Dendritic cell treated with granulocyte-macrophage colony-stimulating factor and Interleukin-4, amounts not matched to agents 40 ng/mL and 50 ng/mL, for 4 days (primary cell): ENCODE measurements around the gene STAT5A.
"Not testable (repeated sequence)": the region's sequence is repeated elsewhere in the genome, so short reads cannot be mapped to it uniquely, and the experiment has no call there.

Experiments
- H3K27ac Mint-ChIP-seq: one replicate; pipeline ENCODE4 v1.8.0; 2022; ENCODE audit warnings: mild to moderate bottlenecking, mixed read lengths
- H3K27me3 Mint-ChIP-seq: one replicate; pipeline ENCODE4 v1.8.0; 2022; ENCODE audit warnings: mild to moderate bottlenecking, mixed read lengths
- H3K36me3 Mint-ChIP-seq: one replicate; pipeline ENCODE4 v1.8.0; 2022; ENCODE audit warnings: low read depth, mixed read lengths
- H3K4me1 Mint-ChIP-seq: one replicate; pipeline ENCODE4 v1.8.0; 2022; ENCODE audit warnings: low read depth, mixed read lengths
- H3K4me3 Mint-ChIP-seq: one replicate; pipeline ENCODE4 v1.8.0; 2022; ENCODE audit warnings: mild to moderate bottlenecking, moderate library complexity, mixed read lengths
- H3K9me3 Mint-ChIP-seq: one replicate; pipeline ENCODE4 v1.8.0; 2022; ENCODE audit warnings: mixed read lengths
- intact Hi-C: fragments of 100-400 bp; cut with micrococcal nuclease; formaldehyde crosslinking; loops from one replicate; pipeline ENCODE4 v1.15.0; 2022

The STAT5A gene

GRCh38 chr17:42287977-42288802 is at the start of gene STAT5A:
Gene STAT5A, plus strand, starts transcription at chr17:42288498. Its CDS starts 914 bp downstream, at chr17:42289412.
- H3K27ac Mint-ChIP-seq, result peak within 1 kb of the TSS; percentile 93
- peaks cover 54% of the 10 kb centered on the region for H3K36me3 Mint-ChIP-seq
- H3K4me1 Mint-ChIP-seq, result peaks cover 71% of the 10 kb centered on the region
- H3K4me3 Mint-ChIP-seq, result peak within 1 kb of the TSS; percentile 91
- no peaks in the 10 kb centered on the region for H3K27me3 Mint-ChIP-seq
- H3K9me3 Mint-ChIP-seq, result no peaks in the 10 kb centered on the region
- intact Hi-C loops, result loop anchor here (2.0 to 10.0 kb wide), 2 partner anchors 15 to 263 kb away; partner anchors contain the start of gene NKIRAS2

GRCh38 chr17:42239576-42239975 is 48.7 kb upstream of the STAT5A start:
- intact Hi-C loops, H3K4me1 Mint-ChIP-seq, H3K9me3 Mint-ChIP-seq, H3K4me3 Mint-ChIP-seq, H3K27me3 Mint-ChIP-seq, H3K27ac Mint-ChIP-seq: not testable (repeated sequence)
- H3K36me3 Mint-ChIP-seq, result peaks cover 12% of the 10 kb centered on the region

GRCh38 chr17:42240201-42240600 is 48.1 kb upstream of the STAT5A start:
- intact Hi-C loops, result no loop called here
- no peak overlapping the region for H3K4me3 Mint-ChIP-seq
- no peak overlapping the region for H3K27ac Mint-ChIP-seq
- H3K9me3 Mint-ChIP-seq, result no peaks in the 10 kb centered on the region
- H3K36me3 Mint-ChIP-seq, result peaks cover 12% of the 10 kb centered on the region
- H3K4me1 Mint-ChIP-seq, result peaks cover 9% of the 10 kb centered on the region
- no peaks in the 10 kb centered on the region for H3K27me3 Mint-ChIP-seq

- intact Hi-C loops, H3K9me3 Mint-ChIP-seq, H3K27ac Mint-ChIP-seq, H3K4me1 Mint-ChIP-seq, H3K4me3 Mint-ChIP-seq, H3K27me3 Mint-ChIP-seq: not testable (repeated sequence)
- peaks cover 12% of the 10 kb centered on the region for H3K36me3 Mint-ChIP-seq
Observed at GRCh38 chr17:42240863-42241262, 47.4 kb upstream of the STAT5A start.

DNA sequence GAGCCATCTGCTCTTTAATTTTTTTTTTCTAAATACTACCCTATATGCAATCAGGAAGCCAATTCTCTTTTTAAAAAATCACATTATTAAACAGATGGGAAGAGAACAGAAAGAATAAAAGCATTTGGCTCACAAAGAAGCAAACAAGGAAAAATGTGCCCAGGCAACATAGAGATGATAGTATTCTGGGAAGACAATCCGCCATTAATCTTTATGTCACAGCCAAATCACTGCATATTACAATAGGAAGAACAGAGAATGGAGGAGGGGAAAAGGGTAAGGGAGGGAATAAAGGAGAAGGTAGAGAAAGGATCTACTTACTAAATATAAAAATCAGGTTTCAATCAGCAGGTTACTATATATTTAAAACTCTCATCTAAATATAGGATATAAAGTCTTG is 46.4 kb upstream of the STAT5A start:
- Mint-ChIP-seq H3K36me3 (peaks cover 12% of the 10 kb centered on the region), H3K27me3 (no peaks in the 10 kb centered on the region), H3K27ac (no peak overlapping the region), H3K4me3 (no peak overlapping the region), H3K4me1 (peaks cover 13% of the 10 kb centered on the region), H3K9me3 (no peaks in the 10 kb centered on the region)
- intact Hi-C loops, result no loop called here

DNA sequence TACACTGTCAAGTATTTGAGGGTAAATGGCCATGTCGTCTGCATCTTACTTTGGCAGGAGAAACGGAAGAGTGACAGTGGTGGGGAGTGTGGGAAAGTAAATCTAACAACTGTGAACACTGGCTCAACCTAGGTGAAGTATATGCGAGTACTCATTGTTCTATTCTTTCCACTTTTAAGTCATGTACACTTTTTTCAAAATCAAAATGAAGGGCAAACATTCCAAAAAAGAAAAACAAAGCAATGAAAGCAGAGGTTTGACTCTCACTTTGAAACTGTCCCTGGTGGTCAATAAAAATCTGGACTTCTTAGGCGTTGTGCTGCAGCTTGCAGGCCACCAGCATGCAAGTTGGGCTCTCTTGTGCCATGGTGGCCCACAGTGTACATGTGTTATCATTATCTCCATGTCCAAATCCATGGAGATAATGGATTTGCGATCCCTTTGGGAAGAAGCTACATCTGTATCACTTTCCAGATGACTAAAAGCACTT is 44.8 kb upstream of the STAT5A start:
- peaks cover 6% of the 10 kb centered on the region for H3K36me3 Mint-ChIP-seq
- H3K9me3 Mint-ChIP-seq, result no peaks in the 10 kb centered on the region
- no peaks in the 10 kb centered on the region for H3K27me3 Mint-ChIP-seq
- H3K4me3 Mint-ChIP-seq, result no peak overlapping the region
- intact Hi-C loops, result no loop called here
- no peak overlapping the region for H3K27ac Mint-ChIP-seq
- peaks cover 27% of the 10 kb centered on the region for H3K4me1 Mint-ChIP-seq

- H3K27ac Mint-ChIP-seq, H3K9me3 Mint-ChIP-seq, H3K27me3 Mint-ChIP-seq, intact Hi-C loops, H3K36me3 Mint-ChIP-seq, H3K4me3 Mint-ChIP-seq: not testable (repeated sequence)
- H3K4me1 Mint-ChIP-seq, result peaks cover 33% of the 10 kb centered on the region
Observed at GRCh38 chr17:42244116-42244515, 44.2 kb upstream of the STAT5A start.

GRCh38 chr17:42245183-42245582 is 43.1 kb upstream of the STAT5A start:
- H3K36me3 Mint-ChIP-seq, H3K27ac Mint-ChIP-seq, H3K4me3 Mint-ChIP-seq, H3K9me3 Mint-ChIP-seq, H3K27me3 Mint-ChIP-seq, intact Hi-C loops: not testable (repeated sequence)
- peaks cover 41% of the 10 kb centered on the region for H3K4me1 Mint-ChIP-seq

GRCh38 chr17:42246515-42246914 is 41.8 kb upstream of the STAT5A start:
- Mint-ChIP-seq H3K4me1 (peaks cover 48% of the 10 kb centered on the region), H3K27me3 (no peaks in the 10 kb centered on the region), H3K36me3 (no peaks in the 10 kb centered on the region), H3K9me3 (no peaks in the 10 kb centered on the region), H3K4me3 (no peak overlapping the region), H3K27ac (peak overlapping the region; percentile 99)
- intact Hi-C loops, result no loop called here

DNA sequence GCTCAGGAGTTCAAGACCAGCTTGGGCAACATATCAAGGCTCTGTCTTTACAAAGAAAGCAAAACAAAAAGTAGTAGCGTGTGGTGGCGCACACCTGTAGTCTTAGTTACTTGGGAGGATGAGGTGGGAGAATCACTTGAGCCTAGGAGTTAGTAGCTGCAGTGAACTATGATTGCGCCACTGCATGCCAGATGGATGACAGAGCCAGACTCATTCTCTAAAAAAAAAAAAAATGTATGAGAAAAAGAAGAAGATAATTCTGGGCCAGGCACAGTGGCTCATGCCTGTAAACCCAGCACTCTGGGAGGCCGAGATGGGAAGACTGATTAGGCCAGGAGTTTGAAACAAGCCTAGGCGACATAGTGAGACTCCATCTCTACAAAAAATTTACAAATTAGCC is 40.6 kb upstream of the STAT5A start:
- no peaks in the 10 kb centered on the region for H3K27me3 Mint-ChIP-seq
- H3K4me1 Mint-ChIP-seq, result peaks cover 48% of the 10 kb centered on the region
- intact Hi-C loops, result no loop called here
- no peak overlapping the region for H3K4me3 Mint-ChIP-seq
- peak overlapping the region; percentile 99 for H3K27ac Mint-ChIP-seq
- no peaks in the 10 kb centered on the region for H3K9me3 Mint-ChIP-seq
- no peaks in the 10 kb centered on the region for H3K36me3 Mint-ChIP-seq

DNA sequence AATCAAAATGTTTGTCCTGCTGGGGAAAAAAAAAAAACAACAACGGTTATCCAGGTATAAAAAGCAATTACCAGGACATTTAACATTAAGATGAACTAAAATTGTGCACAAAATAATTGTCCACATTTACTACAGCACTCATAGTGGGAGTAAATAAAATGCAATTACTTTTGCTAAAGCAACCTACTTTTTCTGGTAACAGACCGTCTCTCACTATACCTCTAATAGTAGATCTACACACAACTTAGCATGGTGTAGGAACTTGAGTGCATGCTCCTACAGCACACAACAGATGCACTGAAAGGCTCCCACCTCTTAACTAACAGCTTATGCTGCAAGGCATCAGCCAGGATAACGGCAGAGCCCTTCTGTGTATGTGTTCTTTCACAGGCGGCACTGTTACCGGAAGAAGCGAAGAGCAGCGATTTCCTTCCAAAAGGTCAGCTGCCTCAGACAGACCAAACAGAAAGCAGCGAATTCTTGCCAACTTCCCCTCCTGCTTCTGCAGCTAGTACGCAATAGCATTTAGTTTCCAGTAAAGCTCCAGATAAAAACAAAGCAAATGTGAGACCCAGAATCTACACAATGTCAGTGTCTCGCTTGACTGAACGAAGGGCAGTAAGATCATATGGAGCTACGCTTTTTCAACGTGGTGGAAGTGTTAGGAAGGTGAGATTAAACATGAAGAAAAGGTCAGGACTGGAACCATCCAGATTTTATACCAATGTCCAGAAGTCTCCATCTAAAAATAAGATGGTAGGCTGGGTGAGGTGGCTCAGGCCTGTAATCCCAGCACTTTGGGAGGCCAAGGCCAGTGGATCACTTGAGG is 39.7 kb upstream of the STAT5A start:
- Mint-ChIP-seq H3K4me1 (peaks cover 48% of the 10 kb centered on the region), H3K36me3 (no peaks in the 10 kb centered on the region), H3K27ac (peak overlapping the region; percentile 99), H3K4me3 (peak overlapping the region; percentile 76), H3K9me3 (no peaks in the 10 kb centered on the region), H3K27me3 (no peaks in the 10 kb centered on the region)
- intact Hi-C loops, result no loop called here

GRCh38 chr17:42249681-42250446 is 38.4 kb upstream of the STAT5A start:
- no peaks in the 10 kb centered on the region for H3K9me3 Mint-ChIP-seq
- peak overlapping the region; percentile 99 for H3K27ac Mint-ChIP-seq
- H3K36me3 Mint-ChIP-seq, result peaks cover 6% of the 10 kb centered on the region
- no peak overlapping the region for H3K4me3 Mint-ChIP-seq
- no peaks in the 10 kb centered on the region for H3K27me3 Mint-ChIP-seq
- intact Hi-C loops, result no loop called here
- peaks cover 50% of the 10 kb centered on the region for H3K4me1 Mint-ChIP-seq

DNA sequence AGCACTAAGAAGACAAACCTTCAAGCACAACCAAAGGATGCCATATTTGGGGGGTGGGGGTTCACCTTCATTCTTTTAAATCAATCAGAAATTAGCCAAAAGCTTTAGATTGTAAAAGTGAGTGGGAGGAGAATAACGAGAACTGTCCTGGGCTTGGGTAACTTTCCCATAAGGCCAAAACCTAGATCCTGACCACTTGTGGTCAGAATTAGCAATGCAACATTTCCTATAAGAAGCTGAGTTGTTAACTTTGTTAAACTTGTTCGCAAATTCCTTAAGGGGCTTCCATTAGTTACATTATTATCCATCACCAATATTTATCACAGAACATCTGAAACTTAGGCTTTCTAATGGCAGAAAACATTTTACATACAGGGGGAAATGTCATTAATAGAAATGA is 37.2 kb upstream of the STAT5A start:
- Mint-ChIP-seq H3K9me3 (no peaks in the 10 kb centered on the region), H3K4me3 (no peak overlapping the region), H3K27ac (peak overlapping the region; percentile 39), H3K4me1 (peaks cover 56% of the 10 kb centered on the region), H3K27me3 (no peaks in the 10 kb centered on the region), H3K36me3 (peaks cover 6% of the 10 kb centered on the region)
- intact Hi-C loops, result no loop called here
